Right renal pelvis (tissue), 4 donors: ENCODE measurements around the gene AIF1. TPM values are rescaled to one million over a fixed set of nuclear protein-coding genes. Genes with fewer than 3 reads are reported as not detected.

Experiments
- DNase-seq, 4 donors: peaks; one replicate each; pipeline ENCODE4 v3.0.0-alpha.2; 2013; ENCODE audit warnings: low read depth in 4 of 4, low spot score in 3 of 4, missing footprints in 1 of 4
- polyA plus RNA-seq, 4 donors: library from polyadenylated mRNA; unstranded; fragments of 120-200 nt; gene quantifications; one replicate each; pipeline ENCODE4 v1.2.1, GENCODE V29; 2013; ENCODE audit not compliant: insufficient read length in 4 of 4

Gene AIF1
- polyA plus RNA-seq, 4 donors: 73.2 to 86.0 (median 82.3) TPM

DNA sequence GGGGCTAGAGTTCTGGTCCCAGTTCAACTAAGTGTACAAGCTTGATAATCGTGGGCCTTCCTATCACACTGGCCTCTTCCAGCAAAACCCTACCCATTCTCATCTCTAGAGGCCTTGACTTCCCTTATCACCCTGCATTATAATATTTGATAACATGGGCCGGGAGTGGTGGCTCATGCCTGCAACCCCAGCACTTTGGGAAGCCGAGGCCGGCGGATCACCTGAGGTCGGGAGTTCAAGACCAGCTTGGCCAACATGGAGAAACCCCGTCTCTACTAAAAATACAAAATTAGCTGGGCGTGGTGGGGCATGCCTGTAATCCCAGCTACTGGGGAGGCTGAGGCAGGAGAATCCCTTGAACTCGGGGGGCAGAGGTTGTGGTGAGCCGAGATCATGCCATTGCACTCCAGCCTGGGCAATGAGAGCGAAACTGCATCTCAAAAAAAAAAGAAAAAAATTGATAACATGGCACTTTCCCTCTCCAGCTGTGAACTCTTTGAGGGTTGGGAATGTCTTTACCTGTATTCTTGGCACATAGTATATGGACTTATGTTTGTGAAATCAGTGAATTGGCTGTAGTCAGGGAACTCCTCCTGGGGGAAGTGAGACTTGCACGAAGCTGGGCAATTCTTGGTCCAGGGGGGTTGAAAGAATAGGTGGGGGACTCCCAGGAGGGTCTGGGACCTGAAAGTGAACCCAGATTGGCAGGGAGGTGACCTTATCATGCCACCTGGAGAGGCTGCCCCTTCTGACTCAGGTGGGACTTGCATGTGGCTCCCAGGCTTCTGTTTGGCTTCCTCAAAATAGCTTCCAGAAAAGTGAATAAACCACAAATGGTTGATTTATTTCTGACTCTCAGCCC, 46.5 kb downstream of the AIF1 start:
- DNase-seq: no peak

DNA sequence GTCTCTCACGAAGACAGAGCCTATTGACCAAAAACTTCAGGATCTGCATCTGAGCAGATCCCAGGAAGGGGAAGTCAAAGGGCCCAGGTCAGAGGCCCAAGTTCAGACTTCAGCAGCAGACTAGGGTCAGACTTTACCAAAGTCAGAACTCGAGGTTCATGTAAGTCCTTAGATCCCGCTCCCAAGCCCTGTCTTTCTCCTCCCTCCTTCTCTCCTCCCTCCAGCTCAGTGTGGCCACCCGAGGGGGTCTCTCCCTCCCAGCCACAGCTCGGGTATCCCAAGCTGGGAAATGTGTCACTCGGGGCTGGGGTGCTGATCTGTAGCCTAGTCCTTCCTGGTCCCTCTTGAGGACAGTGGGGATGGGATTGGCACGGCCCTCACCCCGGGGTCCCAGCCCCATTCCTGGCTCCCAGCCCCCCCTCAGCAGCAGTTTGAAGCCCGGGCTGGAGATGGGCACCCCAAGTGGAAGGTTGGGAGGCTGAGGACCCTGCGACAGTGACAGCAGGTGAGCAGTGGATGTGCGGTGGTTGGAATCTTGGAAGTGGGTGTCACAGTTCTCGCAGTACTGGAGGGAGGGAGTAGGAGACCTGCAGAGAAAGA, 47.2 kb downstream of the AIF1 start:
- DNase-seq: no peak

DNA sequence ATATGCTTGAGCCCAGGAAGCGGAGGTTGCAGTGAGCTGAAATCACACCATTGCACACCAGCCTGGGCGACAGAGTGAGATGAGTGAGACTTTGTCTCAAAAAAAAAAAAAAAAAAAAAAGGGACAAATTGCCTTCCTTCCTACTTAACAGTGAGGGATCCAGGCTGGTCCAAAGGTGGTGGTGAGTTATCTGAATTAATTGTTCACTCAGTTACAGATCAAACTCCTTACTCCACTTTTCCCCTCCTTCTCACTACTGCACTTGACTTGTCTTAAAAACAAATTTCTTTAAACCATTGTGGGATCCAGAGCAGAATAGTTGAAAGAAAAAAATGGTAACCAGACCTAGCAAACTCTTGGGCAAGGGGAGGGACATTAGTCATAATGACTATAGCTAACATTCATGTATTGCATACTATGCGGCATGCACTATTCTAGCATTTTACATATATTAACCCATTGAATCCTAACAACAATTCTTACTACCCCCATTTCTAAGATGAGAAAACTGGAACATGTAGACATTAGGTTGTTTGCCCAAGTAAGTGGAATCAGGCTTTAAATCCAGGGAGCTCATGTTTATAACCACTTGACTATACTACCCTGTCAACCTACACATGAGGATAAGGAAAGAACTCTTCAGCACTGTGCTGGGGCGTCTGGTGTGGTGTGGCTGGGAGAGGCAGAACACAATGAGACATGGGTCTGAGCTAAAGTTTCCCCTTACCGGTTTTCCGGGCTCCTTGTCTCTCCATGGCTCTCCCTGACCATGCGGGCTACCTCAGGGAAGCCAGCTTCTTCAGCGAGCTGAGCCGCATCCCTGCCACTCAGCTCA, 48.3 kb downstream of the AIF1 start:
- no peak for DNase-seq

DNA sequence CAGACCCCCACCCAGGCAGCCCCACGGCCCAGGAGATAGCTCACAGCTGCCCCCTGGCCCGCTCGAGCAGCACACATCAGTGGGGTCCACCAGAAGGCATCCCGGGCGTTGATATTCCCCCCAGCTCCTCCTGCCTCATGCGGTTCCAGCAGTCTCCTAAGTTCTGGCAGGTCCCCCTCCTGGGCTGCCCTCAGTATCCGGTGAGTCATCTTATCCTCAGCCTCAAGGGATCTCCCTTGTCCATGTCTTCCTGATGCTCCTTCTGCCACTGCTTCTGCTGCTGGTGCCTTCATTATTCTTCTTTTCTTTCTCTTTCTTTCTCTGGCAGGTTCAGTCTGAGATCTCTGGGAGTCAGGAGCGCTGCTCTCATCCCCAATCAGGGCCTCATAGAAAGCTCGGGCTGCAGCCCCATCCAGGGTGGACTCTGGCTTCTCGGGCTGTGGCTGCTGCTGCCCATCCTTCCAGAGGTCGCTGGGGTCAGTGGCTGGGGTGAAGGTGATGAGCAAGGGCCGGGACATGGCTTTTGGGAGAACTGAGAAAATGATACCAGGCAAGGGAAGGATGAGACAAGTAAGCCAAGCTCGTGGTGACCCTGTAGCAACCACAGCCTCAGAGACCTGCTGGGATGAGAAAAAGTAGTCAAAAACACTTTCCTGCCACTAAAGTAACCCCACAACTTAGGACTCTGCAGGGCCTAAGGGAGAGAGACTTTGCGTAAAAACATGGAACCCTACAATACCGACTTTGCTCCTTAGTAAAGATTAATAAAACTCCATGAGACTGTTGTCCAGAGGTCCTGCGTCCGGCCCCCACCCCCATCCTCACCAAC, 49.1 kb downstream of the AIF1 start:
- no peak for DNase-seq

DNA sequence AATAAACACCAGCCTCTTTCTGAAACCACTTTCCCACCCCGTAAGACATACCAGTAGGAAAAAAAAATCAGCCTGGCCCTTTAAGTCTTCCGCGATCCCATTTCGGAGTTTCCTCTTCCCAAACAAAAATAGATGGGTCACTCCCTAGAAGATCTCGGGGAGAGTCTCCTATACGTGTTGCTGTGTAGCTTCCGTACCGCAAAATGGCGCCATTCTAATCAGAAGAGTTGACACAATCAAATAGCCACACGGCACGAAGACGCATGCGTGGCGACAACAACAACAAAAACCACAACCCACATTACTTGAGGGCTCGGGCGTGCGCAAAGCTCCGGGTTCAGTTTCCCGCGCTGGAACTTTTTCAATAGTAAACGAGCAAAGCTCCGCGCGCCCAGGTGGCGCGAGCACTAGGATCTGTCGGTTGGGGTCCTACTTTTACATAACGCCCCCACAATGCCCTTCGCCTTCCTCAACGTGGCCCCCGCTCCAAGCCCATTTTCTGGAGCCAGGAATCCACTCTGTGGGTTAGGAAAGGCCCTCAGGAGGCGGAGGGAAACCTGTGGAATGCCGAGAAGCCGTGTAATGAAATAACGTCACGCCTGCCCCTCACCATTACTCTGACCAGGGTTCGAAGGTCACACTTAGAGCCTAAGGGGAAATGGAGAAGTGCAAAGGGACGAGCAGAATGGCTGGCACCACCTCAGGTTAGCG, 49.9 kb downstream of the AIF1 start, which contains the start of gene GPANK1:
TSS of gene GPANK1 (minus strand) at position 208 of the 711 bp plus-strand sequence. CDS start 519 bp downstream, outside the sequence.
- DNase-seq: peak; percentile 84 to 93 (median 92)

DNA sequence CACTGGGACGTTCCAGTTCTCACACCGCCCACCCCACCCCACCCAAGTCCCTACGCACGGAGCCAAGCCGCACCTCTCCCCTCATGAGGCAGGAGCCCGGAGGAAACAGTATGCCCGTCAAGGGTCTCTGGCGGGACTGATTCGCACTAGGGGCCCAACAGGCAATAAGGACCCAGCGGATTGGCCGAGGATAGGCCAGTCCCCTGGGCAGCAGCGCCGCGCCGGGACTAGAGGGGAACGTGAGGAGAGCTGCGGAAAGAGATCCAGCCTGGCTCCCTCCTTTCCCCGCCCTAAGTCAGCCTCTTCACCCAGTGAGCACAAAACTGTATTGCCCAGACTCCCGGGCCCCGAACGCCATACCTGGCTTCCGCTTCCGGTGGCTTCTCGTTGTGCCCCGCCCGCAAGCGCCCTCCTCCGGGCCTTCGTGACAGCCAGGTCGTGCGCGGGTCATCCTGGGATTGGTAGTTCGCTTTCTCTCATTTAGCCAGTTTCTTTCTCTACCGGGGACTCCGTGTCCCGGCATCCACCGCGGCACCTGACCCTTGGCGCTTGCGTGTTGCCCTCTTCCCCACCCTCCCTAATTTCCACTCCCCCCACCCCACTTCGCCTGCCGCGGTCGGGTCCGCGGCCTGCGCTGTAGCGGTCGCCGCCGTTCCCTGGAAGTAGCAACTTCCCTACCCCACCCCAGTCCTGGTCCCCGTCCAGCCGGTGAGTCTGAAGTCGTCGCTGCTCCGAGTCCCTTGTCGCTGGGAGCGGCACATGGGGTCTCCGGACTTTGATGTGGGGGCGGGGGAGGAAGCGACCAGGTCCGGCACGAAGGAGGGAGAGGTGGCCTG, 50.7 kb downstream of the AIF1 start, which contains the start of gene CSNK2B:
TSS of gene CSNK2B (plus strand) at position 580 of the 836 bp plus-strand sequence. CDS start 752 bp downstream, outside the sequence.
- DNase-seq: peak; percentile 92 to 97 (median 95)

DNA sequence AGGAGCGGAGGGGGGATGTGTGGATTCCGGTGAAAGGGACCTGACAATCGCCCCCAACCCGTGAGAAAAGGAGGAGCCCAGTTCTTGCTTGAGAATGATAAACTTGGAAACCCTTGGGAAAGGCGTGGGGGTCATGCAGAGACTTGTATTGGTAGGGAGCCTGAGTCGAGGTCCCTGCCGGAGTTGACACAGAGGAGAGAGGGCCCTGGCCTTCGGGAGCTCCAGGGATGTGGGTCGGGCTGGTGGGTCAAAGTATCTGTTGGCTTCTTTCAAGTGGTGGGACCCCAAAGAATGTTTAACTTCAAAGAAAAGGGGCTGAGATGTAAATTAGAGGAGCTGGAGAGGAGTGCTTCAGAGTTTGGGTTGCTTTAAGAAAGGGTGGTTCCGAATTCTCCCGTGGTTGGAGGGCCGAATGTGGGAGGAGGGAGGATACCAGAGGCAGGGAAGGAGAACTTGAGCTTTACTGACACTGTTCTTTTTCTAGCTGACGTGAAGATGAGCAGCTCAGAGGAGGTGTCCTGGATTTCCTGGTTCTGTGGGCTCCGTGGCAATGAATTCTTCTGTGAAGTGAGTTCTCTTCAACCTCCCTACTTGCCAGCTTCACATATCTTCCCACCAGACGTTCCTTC, 51.4 kb downstream of the AIF1 start:
- DNase-seq: no peak

Other genes with a start within 250 kb of the AIF1 start
- 10 to 100 TPM in 1 of 4 donors, 1 to 10 TPM in 3; 3.3 to 12.2 (median 7.9) TPM for gene MICA, start 211.6 kb upstream of the AIF1 start, polyA plus RNA-seq
- gene MICB, start 117.1 kb upstream of the AIF1 start, polyA plus RNA-seq: 1 to 10 TPM in 3 of 4 donors, under 1 TPM in 1; 0.80 to 1.6 (median 1.4) TPM
- gene MCCD1, start 86.3 kb upstream of the AIF1 start, polyA plus RNA-seq: 10 to 100 TPM; 14.0 to 27.9 (median 20.6) TPM
- 100 to 1,000 TPM; 498 to 550 (median 542) TPM for gene DDX39B, start 73.2 kb upstream of the AIF1 start, polyA plus RNA-seq
- 10 to 100 TPM in 1 of 4 donors, 1 to 10 TPM in 3; 6.4 to 11.8 (median 7.3) TPM for gene ATP6V1G2, start 68.6 kb upstream of the AIF1 start, polyA plus RNA-seq
- 10 to 100 TPM; 19.1 to 27.4 (median 20.8) TPM for gene NFKBIL1, start 67.6 kb upstream of the AIF1 start, polyA plus RNA-seq
- under 1 TPM; 0.22 to 0.45 (median 0.34) TPM for gene LTA, start 42.9 kb upstream of the AIF1 start, polyA plus RNA-seq
- gene TNF, start 39.7 kb upstream of the AIF1 start, polyA plus RNA-seq: under 1 TPM; 0.08 to 0.28 (median 0.16) TPM
- 1 to 10 TPM; 1.0 to 2.3 (median 1.2) TPM for gene LTB, start 32.8 kb upstream of the AIF1 start, polyA plus RNA-seq
- 1 to 10 TPM; 3.8 to 7.0 (median 4.7) TPM for gene LST1, start 29.0 kb upstream of the AIF1 start, polyA plus RNA-seq
- under 1 TPM in 1 of 4 donors, not detected in 3; 0.25 TPM for gene NCR3, start 22.2 kb upstream of the AIF1 start, polyA plus RNA-seq
- gene PRRC2A, start 5.5 kb downstream of the AIF1 start, polyA plus RNA-seq: 100 to 1,000 TPM; 158 to 215 (median 172) TPM
- 100 to 1,000 TPM; 236 to 267 (median 247) TPM for gene BAG6, start 37.4 kb downstream of the AIF1 start, polyA plus RNA-seq
- 100 to 1,000 TPM in 3 of 4 donors, 10 to 100 TPM in 1; 91.2 to 139 (median 117) TPM for gene APOM, start 40.7 kb downstream of the AIF1 start, polyA plus RNA-seq
- gene C6orf47, start 45.5 kb downstream of the AIF1 start, polyA plus RNA-seq: 10 to 100 TPM; 20.0 to 22.5 (median 20.7) TPM
- gene GPANK1, start 49.8 kb downstream of the AIF1 start, polyA plus RNA-seq: 10 to 100 TPM; 25.6 to 28.8 (median 26.0) TPM
- 100 to 1,000 TPM; 237 to 255 (median 246) TPM for gene CSNK2B, start 50.8 kb downstream of the AIF1 start, polyA plus RNA-seq
- 10 to 100 TPM; 14.0 to 21.3 (median 15.2) TPM for gene LY6G5B, start 54.7 kb downstream of the AIF1 start, polyA plus RNA-seq
- 1 to 10 TPM; 2.4 to 3.3 (median 2.7) TPM for gene LY6G5C, start 65.8 kb downstream of the AIF1 start, polyA plus RNA-seq
- gene ABHD16A, start 88.1 kb downstream of the AIF1 start, polyA plus RNA-seq: 10 to 100 TPM; 52.5 to 62.6 (median 52.9) TPM
- gene LY6G6F, start 91.6 kb downstream of the AIF1 start, polyA plus RNA-seq: 1 to 10 TPM in 1 of 4 donors, under 1 TPM in 3; 0.33 to 1.0 (median 0.80) TPM
- under 1 TPM in 1 of 4 donors, not detected in 3; 0.82 TPM for gene LY6G6D, start 100.1 kb downstream of the AIF1 start, polyA plus RNA-seq
- gene LY6G6C, start 106.5 kb downstream of the AIF1 start, polyA plus RNA-seq: under 1 TPM in 3 of 4 donors, not detected in 1; 0.28 to 0.43 (median 0.40) TPM
- gene MPIG6B, start 108.1 kb downstream of the AIF1 start, polyA plus RNA-seq: 1 to 10 TPM in 3 of 4 donors, under 1 TPM in 1; 0.96 to 3.8 (median 1.2) TPM
- 100 to 1,000 TPM; 148 to 230 (median 168) TPM for gene DDAH2, start 114.1 kb downstream of the AIF1 start, polyA plus RNA-seq
- gene CLIC1, start 121.3 kb downstream of the AIF1 start, polyA plus RNA-seq: 100 to 1,000 TPM; 290 to 327 (median 297) TPM
- gene MSH5, start 124.8 kb downstream of the AIF1 start, polyA plus RNA-seq: 10 to 100 TPM; 18.3 to 25.7 (median 20.5) TPM
- gene SAPCD1, start 147.4 kb downstream of the AIF1 start, polyA plus RNA-seq: 1 to 10 TPM; 2.7 to 9.2 (median 5.6) TPM
- gene VWA7, start 162.1 kb downstream of the AIF1 start, polyA plus RNA-seq: 10 to 100 TPM in 1 of 4 donors, 1 to 10 TPM in 3; 7.1 to 10.4 (median 8.7) TPM
- gene VARS1, start 180.5 kb downstream of the AIF1 start, polyA plus RNA-seq: 10 to 100 TPM; 56.8 to 59.8 (median 59.0) TPM
- 10 to 100 TPM; 82.9 to 92.5 (median 84.0) TPM for gene LSM2, start 191.7 kb downstream of the AIF1 start, polyA plus RNA-seq
- gene HSPA1L, start 200.0 kb downstream of the AIF1 start, polyA plus RNA-seq: 1 to 10 TPM; 3.8 to 4.8 (median 4.0) TPM
- gene HSPA1A, start 200.3 kb downstream of the AIF1 start, polyA plus RNA-seq: 100 to 1,000 TPM in 2 of 4 donors, 10 to 100 TPM in 2; 93.4 to 143 (median 105) TPM
- 100 to 1,000 TPM; 106 to 189 (median 147) TPM for gene HSPA1B, start 212.5 kb downstream of the AIF1 start, polyA plus RNA-seq
- gene NEU1, start 247.6 kb downstream of the AIF1 start, polyA plus RNA-seq: 10 to 100 TPM; 76.5 to 91.2 (median 76.6) TPM